ENCODE results near the gene HTR1E.
"Not testable (repeated sequence)": the region's sequence is repeated elsewhere in the genome, so short reads cannot be mapped to it uniquely, and the experiment has no call there.

The HTR1E gene

DNA sequence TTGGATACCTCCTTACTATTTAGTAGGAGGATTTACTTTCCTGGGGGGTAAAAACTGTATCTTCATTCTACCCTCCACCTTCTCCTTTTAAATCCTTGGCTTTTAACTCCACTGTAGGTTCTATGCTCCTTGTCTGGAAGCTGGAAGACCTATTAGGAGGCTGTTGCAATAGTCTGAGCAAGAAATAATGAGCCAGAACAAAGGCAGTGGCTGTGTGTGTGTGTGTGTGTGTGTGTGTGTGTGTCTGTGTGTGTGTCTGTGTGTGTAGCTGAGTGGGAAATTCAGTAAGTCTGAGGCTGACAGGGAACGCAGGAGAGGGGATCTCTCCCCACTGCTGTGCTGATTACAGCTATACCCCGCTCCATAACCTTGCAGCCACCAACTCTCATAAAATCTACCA lies 35.8 kb downstream of the HTR1E start:
- DNase-seq (ENCODE audit: low read depth) = no peak

DNA sequence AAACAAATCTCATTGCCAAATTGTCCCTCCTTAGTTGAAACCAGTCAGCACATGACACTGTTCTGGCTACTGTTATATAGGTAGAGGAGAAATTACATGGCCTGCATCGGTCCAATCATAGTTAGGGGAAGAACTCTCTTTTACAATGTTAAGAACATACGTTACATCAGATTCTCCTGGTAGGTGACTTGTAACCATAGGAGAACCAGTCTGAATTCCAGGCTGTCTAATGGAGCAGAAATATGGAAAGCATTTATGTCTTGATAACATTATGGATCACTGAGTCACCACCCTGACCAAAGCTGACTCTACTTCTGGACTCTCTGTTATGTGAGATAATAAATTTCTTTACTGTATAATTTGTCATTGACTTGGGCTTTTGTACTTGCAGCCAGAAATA lies 40.9 kb downstream of the HTR1E start:
- no peak for DNase-seq (ENCODE audit: low read depth)

DNA sequence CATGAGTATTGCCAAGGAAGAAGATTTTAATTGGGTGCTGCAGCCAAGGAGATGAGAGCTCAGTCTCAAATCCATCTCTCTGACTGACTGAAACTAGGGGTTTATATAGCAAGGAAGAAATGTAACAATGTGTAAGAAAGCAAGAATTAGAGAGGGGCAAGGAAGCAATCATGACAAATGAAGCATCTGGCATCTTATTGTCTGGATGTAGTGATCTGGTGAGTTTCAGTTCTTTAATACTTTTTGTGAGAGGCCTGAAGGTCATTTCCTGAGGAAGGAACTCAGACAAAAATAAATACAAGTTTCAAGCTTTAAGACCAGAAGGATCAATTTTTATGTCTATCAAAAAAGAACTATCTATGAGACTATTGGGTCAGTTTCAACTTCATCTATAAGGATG lies 64.2 kb downstream of the HTR1E start:
- no peak for DNase-seq (ENCODE audit: low read depth)

DNA sequence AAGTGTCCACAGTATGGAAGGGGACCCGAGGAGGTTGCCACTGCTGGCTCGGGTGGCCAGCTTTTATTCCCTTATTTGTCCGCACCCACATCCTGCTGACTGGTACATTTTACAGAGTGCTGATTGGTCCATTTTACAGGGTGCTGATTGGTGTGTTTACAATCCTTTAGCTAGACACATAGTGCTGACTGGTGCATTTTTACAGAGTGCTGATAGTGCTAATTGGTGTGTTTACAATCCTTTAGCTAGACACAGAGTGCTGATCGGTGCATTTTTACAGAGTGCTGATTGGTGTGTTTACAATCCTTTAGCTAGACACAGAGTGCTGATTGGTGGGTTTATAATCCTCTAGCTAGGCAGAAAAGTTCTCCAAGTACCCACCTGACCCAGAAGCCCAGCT lies 65.1 kb downstream of the HTR1E start:
- DNase-seq (ENCODE audit: low read depth) = not testable (repeated sequence)

DNA sequence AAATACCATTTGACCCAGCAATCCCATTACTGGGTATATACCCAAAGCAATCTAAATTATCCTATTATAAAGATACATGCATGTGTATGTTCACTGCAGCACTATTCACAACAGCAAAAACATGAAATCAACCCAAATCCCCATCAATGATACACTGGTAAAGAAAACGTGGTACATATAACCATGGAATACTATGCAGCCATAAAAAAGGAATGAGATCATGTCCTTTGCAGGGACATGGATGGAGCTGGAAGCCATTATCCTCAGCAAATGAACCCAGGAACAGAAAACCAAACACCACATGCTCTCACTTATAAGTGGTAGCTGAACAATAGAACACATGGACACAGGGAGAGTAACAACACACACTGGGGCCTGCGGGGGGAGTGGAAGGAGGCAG lies 69.2 kb downstream of the HTR1E start:
- DNase-seq (ENCODE audit: low read depth) = not testable (repeated sequence)

DNA sequence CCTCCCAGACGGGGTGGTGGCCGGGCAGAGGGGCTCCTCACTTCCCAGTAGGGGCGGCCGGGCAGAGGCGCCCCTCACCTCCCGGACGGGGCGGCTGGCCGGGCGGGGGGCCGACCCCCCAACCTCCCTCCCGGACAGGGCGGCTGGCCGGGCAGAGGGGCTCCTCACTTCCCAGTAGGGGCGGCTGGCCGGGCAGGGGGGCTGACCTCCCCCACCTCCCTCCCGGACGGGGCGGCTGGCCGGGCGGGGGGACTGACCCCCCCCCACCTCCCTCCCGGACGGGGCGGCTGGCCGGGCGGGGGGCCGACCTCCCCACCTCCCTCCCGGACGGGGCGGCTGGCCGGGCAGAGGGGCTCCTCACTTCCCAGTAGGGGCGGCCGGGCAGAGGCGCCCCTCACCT lies 72.3 kb downstream of the HTR1E start:
- not testable (repeated sequence) for DNase-seq (ENCODE audit: low read depth)

DNA sequence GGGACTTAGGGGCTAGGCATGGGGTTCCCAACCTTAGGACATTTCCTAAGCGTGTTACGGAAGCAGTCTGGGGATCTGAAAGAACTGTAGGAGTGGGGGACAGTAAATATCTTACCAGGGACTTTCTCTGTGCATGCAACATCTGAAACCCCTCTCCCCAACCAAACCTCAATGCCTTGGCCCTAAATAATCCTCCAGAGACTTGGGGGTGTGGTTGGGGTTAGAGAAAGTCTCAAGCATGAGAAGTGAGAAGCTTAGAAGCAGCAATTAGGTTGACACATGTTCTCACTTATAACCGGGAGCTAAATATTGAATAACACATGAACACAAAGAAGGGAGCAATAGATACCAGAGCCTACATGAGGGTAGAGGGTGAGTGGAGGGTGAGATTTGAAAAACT lies 74.7 kb downstream of the HTR1E start:
- no peak for DNase-seq (ENCODE audit: low read depth)

DNA sequence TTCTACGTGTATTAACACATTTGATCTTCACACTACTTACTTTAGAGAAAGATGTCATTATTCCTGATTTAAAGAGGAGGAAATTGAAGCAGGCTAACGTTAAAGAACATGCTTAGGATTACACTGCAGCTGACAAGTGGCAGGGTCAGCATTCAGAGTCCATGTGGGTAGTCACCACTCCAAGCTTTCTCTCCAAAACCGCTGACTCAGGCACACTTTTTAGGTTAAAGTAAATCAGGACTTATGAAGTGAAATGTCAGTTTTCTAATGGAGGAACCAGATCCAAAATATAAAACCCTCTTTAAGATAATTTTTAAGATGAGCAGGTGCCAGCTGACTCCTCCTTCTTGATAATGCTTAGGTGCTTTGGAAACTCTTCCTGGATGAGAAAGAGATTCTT lies 75.4 kb downstream of the HTR1E start:
- DNase-seq (ENCODE audit: low read depth) = no peak

DNA sequence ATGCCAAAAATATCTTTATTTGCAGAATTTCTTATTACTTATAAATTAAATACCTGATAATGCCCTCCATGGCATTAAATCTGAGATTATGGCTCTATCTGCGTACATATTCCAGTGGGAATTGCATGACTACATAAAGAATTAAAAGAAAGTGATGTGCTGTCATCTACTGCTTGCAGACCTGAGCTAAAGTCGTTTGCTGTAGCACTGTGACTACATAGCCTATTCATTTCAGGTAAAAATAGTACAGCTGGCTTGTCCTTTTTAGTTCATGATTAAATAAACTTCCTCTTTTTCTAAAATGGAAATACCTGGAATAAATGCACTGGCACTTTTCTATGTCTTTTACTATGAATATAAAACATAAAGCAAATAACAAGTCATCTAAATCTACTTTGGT lies 79.4 kb downstream of the HTR1E start:
- DNase-seq (ENCODE audit: low read depth) = no peak

DNA sequence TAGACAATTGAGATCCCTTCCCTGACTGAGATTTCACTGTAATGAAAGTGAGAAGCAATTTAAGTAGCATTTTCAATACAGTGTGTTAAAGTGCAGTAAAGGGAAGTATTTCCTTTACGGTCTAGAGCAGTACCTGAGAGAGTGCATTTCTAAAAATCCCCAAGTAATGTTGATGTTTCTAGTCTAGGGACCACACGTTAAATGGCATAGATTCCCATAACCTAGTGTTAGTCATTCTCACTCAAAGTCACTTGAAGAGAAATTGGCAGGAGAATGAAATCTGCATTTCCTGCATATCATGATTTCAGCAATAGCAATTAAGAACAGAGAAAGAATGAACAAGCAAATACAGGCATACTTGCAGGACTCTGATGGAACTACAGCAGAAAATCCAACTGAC lies 89.7 kb downstream of the HTR1E start:
- DNase-seq (ENCODE audit: low read depth) = no peak

DNA sequence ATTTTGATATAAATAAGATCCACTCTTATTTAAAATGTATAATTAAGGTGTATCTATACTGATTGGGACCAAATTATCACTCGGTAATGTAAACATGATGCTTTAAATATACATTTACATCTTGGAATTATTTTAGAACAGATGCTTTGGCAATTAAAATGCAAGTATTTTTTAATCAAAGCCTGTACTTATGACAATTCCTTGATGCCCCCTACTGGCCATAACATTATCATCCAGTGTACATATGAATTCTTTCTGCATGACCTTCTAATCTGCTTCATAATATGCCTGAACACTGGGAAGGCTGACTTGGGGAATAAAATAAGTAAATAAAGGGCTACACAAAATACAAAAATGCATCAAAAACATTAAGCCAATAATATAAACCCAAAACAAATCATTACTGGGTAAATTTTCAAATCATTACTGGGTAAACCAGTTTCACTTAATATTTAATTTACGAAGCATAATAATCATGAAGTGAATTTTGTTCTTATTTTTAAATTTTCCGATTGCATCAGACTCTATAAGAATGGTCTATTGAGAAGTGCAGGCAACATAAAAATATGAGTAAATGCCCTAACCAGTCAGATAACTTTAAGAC lies 92.5 kb downstream of the HTR1E start:
- no peak for DNase-seq (ENCODE audit: low read depth)

DNA sequence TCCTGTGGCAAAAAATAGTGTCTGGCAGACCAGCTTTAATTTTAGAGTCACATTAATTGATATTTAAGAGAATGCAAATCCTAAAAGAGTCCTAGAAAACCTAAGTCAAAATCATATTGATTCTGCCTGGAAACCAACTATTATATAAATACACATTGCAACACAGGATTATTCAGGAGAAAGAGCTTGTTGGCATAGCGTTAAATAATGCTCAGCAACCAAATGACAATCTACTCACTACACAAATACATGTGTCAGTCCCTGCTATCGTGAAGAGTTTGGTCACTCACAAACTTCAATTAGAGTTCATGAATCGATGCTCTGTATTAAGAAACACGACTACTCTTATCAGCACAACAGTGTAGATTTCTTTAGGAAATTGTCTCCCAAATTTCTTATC lies 103.4 kb downstream of the HTR1E start:
- DNase-seq (ENCODE audit: low read depth) = no peak

DNA sequence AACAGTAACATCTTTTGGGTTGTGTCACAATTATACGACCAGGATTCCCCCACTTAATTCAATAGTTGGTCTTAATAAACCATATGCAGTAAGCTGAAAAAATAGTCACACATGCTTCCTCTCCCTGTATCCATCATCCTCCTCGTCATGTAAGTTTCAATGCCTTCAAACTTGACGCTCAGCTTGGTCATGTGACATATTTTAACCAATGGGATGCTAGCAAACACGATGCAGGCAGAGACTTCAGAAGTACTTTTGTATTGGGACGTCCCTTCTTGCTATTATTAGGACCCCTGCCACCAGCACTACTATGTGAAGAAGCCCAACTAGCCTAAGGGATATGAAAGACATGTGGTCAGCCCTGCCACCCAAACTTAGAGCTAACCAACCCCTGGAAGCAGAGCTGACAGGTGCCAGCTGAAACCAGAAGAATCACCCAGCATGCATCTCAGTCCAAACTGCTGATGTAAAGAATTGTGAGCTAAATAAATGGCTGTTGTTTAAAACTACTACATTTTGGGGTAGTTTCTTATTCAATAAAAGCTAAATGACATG lies 108.3 kb downstream of the HTR1E start:
- DNase-seq (ENCODE audit: low read depth) = no peak

DNA sequence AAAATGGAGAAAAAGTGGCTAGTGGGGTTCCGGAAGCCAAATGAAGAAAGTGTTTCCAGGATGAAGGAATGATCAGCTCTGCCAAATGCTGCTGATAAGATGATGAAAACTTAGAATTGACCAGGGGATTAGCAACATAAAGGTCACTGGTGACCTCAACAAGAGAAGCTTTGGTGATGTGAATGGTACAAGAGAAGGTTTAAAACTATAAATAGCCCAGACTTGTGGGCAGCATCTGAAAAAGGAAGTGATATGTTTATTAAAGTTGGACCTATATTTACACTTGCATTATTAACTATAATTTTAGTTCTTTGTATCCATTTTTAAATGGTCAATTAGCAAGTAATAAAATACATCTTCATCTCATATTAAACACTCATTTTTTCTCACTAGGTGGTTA lies 112.5 kb downstream of the HTR1E start:
- no peak for DNase-seq (ENCODE audit: low read depth)

DNA sequence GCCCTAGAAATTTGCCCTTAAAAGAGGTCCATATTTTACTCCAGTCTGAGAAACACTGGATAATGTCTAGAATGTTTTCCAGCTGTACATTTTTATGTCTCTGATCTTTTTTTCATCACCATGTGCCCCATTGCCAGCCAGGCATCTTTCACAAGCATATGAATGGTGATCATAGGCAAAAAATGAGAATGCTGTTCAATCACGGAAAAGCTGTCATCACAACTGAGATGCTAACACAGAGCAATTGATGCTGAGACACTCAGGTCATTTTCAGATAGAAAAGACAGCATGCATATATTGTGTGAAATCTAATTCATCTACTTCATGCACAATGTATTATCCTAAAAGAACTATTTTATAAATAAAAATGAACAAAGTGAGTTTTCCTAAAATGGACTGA lies 116.0 kb downstream of the HTR1E start:
- DNase-seq (ENCODE audit: low read depth) = no peak

DNA sequence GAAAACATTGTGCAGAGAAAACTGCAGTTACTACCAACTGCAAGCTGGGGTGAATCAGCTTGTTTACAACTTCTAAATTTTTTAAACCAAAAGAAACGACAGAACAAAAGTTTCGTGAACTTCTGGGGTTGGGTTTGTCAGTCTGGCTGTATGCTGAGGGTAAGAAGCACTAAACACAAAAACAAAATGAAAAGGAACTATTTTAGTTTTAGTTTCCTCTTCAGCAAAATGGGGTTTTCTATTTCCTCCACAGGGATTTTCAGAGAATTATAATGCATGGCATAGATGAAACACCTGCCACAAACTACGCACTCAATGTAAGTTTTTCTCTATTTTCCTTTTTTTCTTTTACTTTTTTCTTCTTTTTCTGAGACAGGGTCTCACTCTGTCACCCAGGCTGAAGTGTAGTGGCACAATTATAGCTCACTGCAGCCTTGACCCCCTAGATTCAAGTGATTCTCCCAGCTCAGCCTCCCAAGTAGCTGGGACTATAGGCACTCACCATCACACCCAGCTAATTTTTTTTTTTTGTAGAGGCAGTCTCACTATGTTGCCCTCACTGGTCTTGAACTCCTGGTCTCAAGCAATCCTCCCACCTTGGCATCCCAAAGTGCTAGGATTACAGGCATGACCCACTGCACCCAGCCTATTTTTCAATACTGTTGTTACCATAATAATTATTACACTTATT lies 117.0 kb downstream of the HTR1E start:
- no peak for DNase-seq (ENCODE audit: low read depth)

DNA sequence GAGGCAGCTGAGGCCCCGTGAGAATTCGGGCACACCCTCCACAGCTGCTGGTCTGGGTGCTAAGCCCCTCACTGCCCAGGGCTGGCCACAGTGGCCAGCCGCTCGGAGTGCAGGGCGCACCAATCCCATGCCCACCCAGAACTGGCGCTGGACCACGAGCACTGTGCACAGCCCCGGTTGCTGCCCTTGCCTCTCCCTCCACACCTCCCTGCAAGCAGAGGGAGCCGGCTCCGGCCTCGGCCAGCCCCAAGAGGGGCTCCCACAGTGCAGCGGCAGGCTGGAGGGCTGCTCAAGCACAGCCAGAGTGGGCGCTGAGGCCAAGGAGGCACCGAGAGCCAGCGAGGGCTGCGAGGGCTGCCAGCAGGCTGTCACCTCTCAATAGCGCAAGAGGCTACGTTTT lies 122.6 kb downstream of the HTR1E start:
- DNase-seq (ENCODE audit: low read depth) = no peak

DNA sequence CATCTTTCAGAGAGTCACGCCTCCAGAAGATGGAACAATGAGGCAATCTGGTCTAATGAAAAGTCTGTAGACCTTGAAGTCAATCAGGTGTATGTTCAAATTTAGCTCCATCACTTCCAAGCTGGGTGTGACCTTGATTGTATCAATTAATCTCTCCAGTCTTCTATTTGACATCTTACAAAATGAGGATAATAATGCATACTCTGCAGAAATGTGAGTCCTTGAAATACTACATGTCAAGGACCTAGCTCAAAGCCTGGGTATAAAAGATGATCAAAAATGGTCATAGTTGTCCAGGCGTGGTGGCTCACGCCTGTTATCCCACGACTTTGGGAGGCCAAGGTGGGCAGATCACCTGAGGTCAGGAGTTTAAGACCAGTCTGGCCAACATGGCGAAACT lies 127.8 kb downstream of the HTR1E start:
- no peak for DNase-seq (ENCODE audit: low read depth)
